Fibroblast of lung (primary cell): ENCODE data around the gene RYR1. TPM values are rescaled to one million over a fixed set of nuclear protein-coding genes. Genes with fewer than 3 reads are reported as not detected.

Source experiments
- DNase-seq, 2 donors: peaks; one replicate each; pipeline versions ENCODE4 v3.0.0 to v3.0.0-alpha.2; 2010; ENCODE audit warnings: low read depth in 2 of 2
- H2AFZ ChIP-seq: 2 replicates; pipeline ENCODE4 v1.5.1; 2012; ENCODE audit warnings: low read length, control low read depth, inconsistent platforms
- H3K27ac ChIP-seq: 2 replicates; pipeline ENCODE4 v1.5.1; 2011; ENCODE audit warnings: low read length, control low read depth; ENCODE audit not compliant: insufficient read depth
- H3K27me3 ChIP-seq: 2 replicates; pipeline ENCODE4 v1.5.1; 2011; ENCODE audit warnings: mild to moderate bottlenecking, low read length; ENCODE audit not compliant: control insufficient read depth, insufficient read depth
- H3K36me3 ChIP-seq: 2 replicates; pipeline ENCODE4 v1.5.1; 2011; ENCODE audit warnings: low read length; ENCODE audit not compliant: control insufficient read depth, insufficient read depth
- H3K4me1 ChIP-seq: 2 replicates; pipeline ENCODE4 v1.5.1; 2011; ENCODE audit warnings: low read length; ENCODE audit not compliant: control insufficient read depth, insufficient read depth; ENCODE audit errors: extremely low read depth
- H3K4me2 ChIP-seq: 2 replicates; pipeline ENCODE4 v1.5.1; 2011; ENCODE audit warnings: low read length, control low read depth; ENCODE audit not compliant: insufficient read depth; ENCODE audit errors: extremely low read depth
- H3K4me3 ChIP-seq, 4 experiments: fragments of 200-600 bp in 1 of 4; sonication (generic) in 1 of 4; replicated peaks in 1 of 4; 2 replicates each; pipeline ENCODE4 v1.5.1; 2011 to 2016; ENCODE audit warnings: low read length in 4 of 4, low read depth in 3 of 4, mild to moderate bottlenecking in 3 of 4, control low read depth in 2 of 4, inconsistent platforms in 1 of 4, mixed read lengths in 1 of 4; ENCODE audit not compliant: insufficient read depth in 1 of 4; ENCODE audit errors: control extremely low read depth in 1 of 4
- H3K79me2 ChIP-seq: 2 replicates; pipeline ENCODE4 v1.5.1; 2012; ENCODE audit warnings: mild to moderate bottlenecking, low read length, inconsistent platforms; ENCODE audit not compliant: control insufficient read depth, insufficient read depth
- H3K9ac ChIP-seq: 2 replicates; pipeline ENCODE4 v1.5.1; 2011; ENCODE audit warnings: mild to moderate bottlenecking, low read length, control low read depth; ENCODE audit not compliant: insufficient read depth
- H3K9me3 ChIP-seq: 2 replicates; pipeline ENCODE4 v1.5.1; 2012; ENCODE audit warnings: low read depth, low read length; ENCODE audit not compliant: control insufficient read depth, insufficient read depth
- H4K20me1 ChIP-seq: 2 replicates; pipeline ENCODE4 v1.5.1; 2011; ENCODE audit warnings: low read length; ENCODE audit not compliant: control insufficient read depth, insufficient read depth; ENCODE audit errors: extremely low read depth
- EZH2 ChIP-seq: IDR thresholded peaks from 2 replicates; pipeline ENCODE4 v1.5.1; 2012; ENCODE audit warnings: low read length, control low read depth, mild to moderate bottlenecking; ENCODE audit errors: missing control alignments
- polyA plus RNA-seq, 2 donors: library from polyadenylated mRNA; depleted of rRNA in 1 of 2; stranded (reverse) in 1 of 2; unstranded in 1 of 2; fragments of >200 nt; gene quantifications; 2 replicates each; pipeline ENCODE4 v1.2.1, GENCODE V29; 2011 to 2012; ENCODE audit warnings: missing spikeins in 1 of 2
- total RNA-seq: library from RNA; depleted of rRNA; stranded (reverse); fragments of >200 nt; gene quantifications from 2 replicates; pipeline ENCODE4 v1.2.1, GENCODE V29; 2014
- TF ChIP-seq, protein P1 (sequence below), 2 donors: IDR thresholded peaks in 1 of 2; conservative IDR thresholded peaks in 1 of 2; 1 replicate in 1 of 2; 2 replicates in 1 of 2; pipeline ENCODE4 v1.5.1; 2011 to 2012; ENCODE audit warnings: low read length in 2 of 2, control low read depth in 1 of 2, inconsistent platforms in 1 of 2, low read depth in 1 of 2, mild to moderate bottlenecking in 1 of 2

RYR1 gene
- total and polyA plus RNA-seq, 2 donors (not counting 1 experiment from before 2014, with no cell fraction given), result under 0.01 TPM

DNA sequence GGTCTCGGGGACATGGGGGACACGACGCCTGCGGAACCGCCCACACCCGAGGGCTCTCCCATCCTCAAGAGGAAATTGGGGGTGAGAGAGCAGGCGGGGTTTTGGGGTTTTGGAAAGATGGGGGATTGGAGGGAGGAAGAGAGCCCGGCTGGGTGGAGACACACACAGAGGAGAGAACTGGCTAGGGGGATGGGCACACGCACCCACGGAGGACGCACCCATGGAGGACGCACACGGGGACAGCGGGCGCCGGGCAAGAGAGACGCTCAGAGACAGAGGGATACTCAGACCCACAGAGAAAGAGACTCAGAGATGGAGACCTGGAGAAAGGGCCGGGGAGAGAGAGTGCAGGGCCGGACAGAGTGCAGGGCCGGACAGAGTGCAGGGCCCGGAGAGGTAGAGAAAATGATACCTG, 132.2 kb downstream of the RYR1 start:
- Histone ChIP-seq H3K9me3 (no peaks in the 10 kb centered on the region), H2AFZ (no peak overlapping the region), H3K9ac (no peak overlapping the region), H4K20me1 (no peaks in the 10 kb centered on the region), H3K27ac (no peak overlapping the region), H3K79me2 (no peaks in the 10 kb centered on the region), H3K4me2 (no peak overlapping the region), H3K27me3 (peaks cover 2% of the 10 kb centered on the region), H3K4me1 (no peaks in the 10 kb centered on the region), H3K36me3 (no peaks in the 10 kb centered on the region), H3K4me3 (no peak overlapping the region)
- DNase-seq, result no peak
- TF ChIP-seq EZH2, result no peak
- TF ChIP-seq, protein P1, sequence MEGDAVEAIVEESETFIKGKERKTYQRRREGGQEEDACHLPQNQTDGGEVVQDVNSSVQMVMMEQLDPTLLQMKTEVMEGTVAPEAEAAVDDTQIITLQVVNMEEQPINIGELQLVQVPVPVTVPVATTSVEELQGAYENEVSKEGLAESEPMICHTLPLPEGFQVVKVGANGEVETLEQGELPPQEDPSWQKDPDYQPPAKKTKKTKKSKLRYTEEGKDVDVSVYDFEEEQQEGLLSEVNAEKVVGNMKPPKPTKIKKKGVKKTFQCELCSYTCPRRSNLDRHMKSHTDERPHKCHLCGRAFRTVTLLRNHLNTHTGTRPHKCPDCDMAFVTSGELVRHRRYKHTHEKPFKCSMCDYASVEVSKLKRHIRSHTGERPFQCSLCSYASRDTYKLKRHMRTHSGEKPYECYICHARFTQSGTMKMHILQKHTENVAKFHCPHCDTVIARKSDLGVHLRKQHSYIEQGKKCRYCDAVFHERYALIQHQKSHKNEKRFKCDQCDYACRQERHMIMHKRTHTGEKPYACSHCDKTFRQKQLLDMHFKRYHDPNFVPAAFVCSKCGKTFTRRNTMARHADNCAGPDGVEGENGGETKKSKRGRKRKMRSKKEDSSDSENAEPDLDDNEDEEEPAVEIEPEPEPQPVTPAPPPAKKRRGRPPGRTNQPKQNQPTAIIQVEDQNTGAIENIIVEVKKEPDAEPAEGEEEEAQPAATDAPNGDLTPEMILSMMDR (conservative IDR thresholded peaks at IDR 0.05 in 1 of 2, IDR thresholded peaks at IDR 0.05 in 1 of 2; ENCODE audit: low read depth in 1 of 2, low read length in 2 of 2), result no peak

DNA sequence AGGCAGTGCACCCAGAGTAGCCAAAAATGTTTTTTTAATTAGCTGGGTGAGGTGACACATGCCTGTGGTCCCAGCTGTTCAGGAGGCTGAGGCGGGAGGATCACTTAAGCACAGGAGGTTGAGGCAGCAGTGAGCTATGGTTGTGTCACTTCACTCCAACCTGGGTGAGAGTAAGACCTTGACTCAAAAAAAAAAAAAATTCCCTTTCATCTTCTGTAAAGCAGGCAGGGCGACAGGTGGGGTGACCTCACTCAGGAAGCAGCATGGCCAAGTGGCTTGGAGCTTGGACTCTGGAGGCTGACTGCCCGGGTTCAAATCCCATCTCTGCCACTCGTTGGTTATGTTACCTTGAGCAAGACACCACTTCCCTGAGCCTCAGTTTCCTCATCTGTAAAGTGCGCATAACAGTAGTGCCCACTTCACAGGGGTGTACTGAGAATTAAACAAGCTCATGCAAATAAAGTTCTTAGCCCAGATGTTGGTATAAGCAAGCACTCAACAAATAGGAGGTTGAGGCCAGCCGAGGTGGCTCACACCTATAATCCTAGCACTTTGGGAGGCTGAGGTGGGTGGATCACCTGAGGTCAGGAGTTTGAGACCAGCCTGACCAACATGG, 136.0 kb downstream of the RYR1 start:
- no peak overlapping the region for H3K4me3 ChIP-seq
- H3K27me3 ChIP-seq, result no peaks in the 10 kb centered on the region
- H3K4me1 ChIP-seq, result no peaks in the 10 kb centered on the region
- H3K9me3 ChIP-seq, result no peaks in the 10 kb centered on the region
- no peak for TF ChIP-seq EZH2
- TF ChIP-seq, protein P1 (conservative IDR thresholded peaks at IDR 0.05 in 1 of 2, IDR thresholded peaks at IDR 0.05 in 1 of 2; ENCODE audit: low read depth in 1 of 2, low read length in 2 of 2), result no peak
- DNase-seq, result no peak
- H4K20me1 ChIP-seq, result no peaks in the 10 kb centered on the region
- H3K4me2 ChIP-seq, result no peak overlapping the region
- H2AFZ ChIP-seq, result no peak overlapping the region
- H3K79me2 ChIP-seq, result no peaks in the 10 kb centered on the region
- no peaks in the 10 kb centered on the region for H3K36me3 ChIP-seq
- H3K27ac ChIP-seq, result no peak overlapping the region
- H3K9ac ChIP-seq, result no peak overlapping the region

DNA sequence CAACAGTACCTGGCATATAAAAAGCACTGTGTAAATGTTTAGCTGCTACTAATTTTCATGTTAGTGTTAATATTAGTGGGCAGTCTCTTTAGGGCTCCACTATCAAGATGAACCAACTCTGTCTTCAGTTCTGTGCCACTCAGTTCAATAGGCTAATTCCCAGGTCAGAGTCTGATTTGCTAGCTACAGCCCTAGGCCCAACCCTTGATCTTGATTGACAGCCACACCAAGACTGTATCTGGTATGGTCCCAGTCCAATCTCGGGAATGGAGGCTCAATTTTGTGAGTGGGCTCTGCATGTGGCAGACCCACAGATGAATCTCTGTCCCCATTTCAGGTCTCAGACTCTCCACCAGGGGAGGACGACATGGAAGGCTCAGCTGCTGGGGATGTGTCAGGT, 138.2 kb downstream of the RYR1 start:
- DNase-seq, result no peak
- Histone ChIP-seq H2AFZ (no peak overlapping the region), H3K9me3 (no peaks in the 10 kb centered on the region), H3K27ac (no peak overlapping the region), H3K4me2 (no peak overlapping the region), H3K27me3 (no peaks in the 10 kb centered on the region), H4K20me1 (no peaks in the 10 kb centered on the region), H3K4me1 (no peaks in the 10 kb centered on the region), H3K9ac (no peak overlapping the region), H3K79me2 (no peaks in the 10 kb centered on the region), H3K36me3 (no peaks in the 10 kb centered on the region), H3K4me3 (no peak overlapping the region)
- TF ChIP-seq, protein P1 (conservative IDR thresholded peaks at IDR 0.05 in 1 of 2, IDR thresholded peaks at IDR 0.05 in 1 of 2; ENCODE audit: low read depth in 1 of 2, low read length in 2 of 2), result no peak
- no peak for TF ChIP-seq EZH2
